ENCODE measurements around the gene SUSD3. TPM values are rescaled to one million over a fixed set of nuclear protein-coding genes. Genes with fewer than 3 reads are reported as not detected.
A peak's percentile ranks its signal among the peaks of the same experiment; 100 is the strongest.

Gene SUSD3
- total RNA-seq, 1 donor from 2014 or later = not detected

- no peak overlapping the region for H3K27ac Mint-ChIP-seq (ENCODE audit: unreplicated experiment)
- TF ChIP-seq CTCF (conservative IDR thresholded peaks at IDR 0.05) = no peak
- no peaks in the 10 kb centered on the region for H3K27me3 Mint-ChIP-seq (ENCODE audit: low read depth)
- peaks cover 37% of the 10 kb centered on the region for H3K4me1 Mint-ChIP-seq
- H3K4me3 Mint-ChIP-seq = peak overlapping the region; percentile 18
- H3K36me3 Mint-ChIP-seq (ENCODE audit: low read depth) = no peaks in the 10 kb centered on the region
- no peaks in the 10 kb centered on the region for H3K9me3 Mint-ChIP-seq
- DNase-seq (ENCODE audit: low read depth, low spot score) = no peak
Measured at GRCh38 chr9:93130861-93131481, 72.5 kb downstream of the SUSD3 start.

GRCh38 chr9:93131599-93132286 lies 73.2 kb downstream of the SUSD3 start:
- TF ChIP-seq CTCF (conservative IDR thresholded peaks at IDR 0.05) = no peak
- H3K36me3 Mint-ChIP-seq (ENCODE audit: low read depth) = no peaks in the 10 kb centered on the region
- DNase-seq (ENCODE audit: low read depth, low spot score) = no peak
- no peak overlapping the region for H3K27ac Mint-ChIP-seq (ENCODE audit: unreplicated experiment)
- no peaks in the 10 kb centered on the region for H3K9me3 Mint-ChIP-seq
- H3K4me1 Mint-ChIP-seq = peaks cover 29% of the 10 kb centered on the region
- no peaks in the 10 kb centered on the region for H3K27me3 Mint-ChIP-seq (ENCODE audit: low read depth)
- H3K4me3 Mint-ChIP-seq = peak overlapping the region; percentile 62

GRCh38 chr9:93132287-93132927 lies 73.9 kb downstream of the SUSD3 start:
- TF ChIP-seq CTCF (conservative IDR thresholded peaks at IDR 0.05) = no peak
- Mint-ChIP-seq H3K27ac (ENCODE audit: unreplicated experiment) (no peak overlapping the region), H3K36me3 (ENCODE audit: low read depth) (no peaks in the 10 kb centered on the region), H3K4me1 (peaks cover 23% of the 10 kb centered on the region), H3K9me3 (no peaks in the 10 kb centered on the region), H3K4me3 (peak overlapping the region; percentile 62), H3K27me3 (ENCODE audit: low read depth) (no peaks in the 10 kb centered on the region)
- DNase-seq (ENCODE audit: low read depth, low spot score) = no peak

GRCh38 chr9:93132946-93133680 lies 74.6 kb downstream of the SUSD3 start:
- Mint-ChIP-seq H3K27ac (ENCODE audit: unreplicated experiment) (peak overlapping the region; percentile 62), H3K27me3 (ENCODE audit: low read depth) (no peaks in the 10 kb centered on the region), H3K4me3 (peak overlapping the region; percentile 83), H3K36me3 (ENCODE audit: low read depth) (no peaks in the 10 kb centered on the region), H3K9me3 (no peaks in the 10 kb centered on the region), H3K4me1 (peaks cover 23% of the 10 kb centered on the region)
- TF ChIP-seq CTCF (conservative IDR thresholded peaks at IDR 0.05) = no peak
- no peak for DNase-seq (ENCODE audit: low read depth, low spot score)

GRCh38 chr9:93133681-93134014 lies 75.1 kb downstream of the SUSD3 start:
- peak; percentile 51 for DNase-seq (ENCODE audit: low read depth, low spot score)
- H3K4me1 Mint-ChIP-seq = peaks cover 20% of the 10 kb centered on the region
- H3K36me3 Mint-ChIP-seq (ENCODE audit: low read depth) = no peaks in the 10 kb centered on the region
- no peaks in the 10 kb centered on the region for H3K9me3 Mint-ChIP-seq
- H3K27ac Mint-ChIP-seq (ENCODE audit: unreplicated experiment) = peak overlapping the region; percentile 62
- H3K4me3 Mint-ChIP-seq = peak overlapping the region; percentile 84
- TF ChIP-seq CTCF (conservative IDR thresholded peaks at IDR 0.05) = no peak
- H3K27me3 Mint-ChIP-seq (ENCODE audit: low read depth) = no peaks in the 10 kb centered on the region

Data from neural crest cell (in vitro differentiated cells).